Measurements from ENCODE around the gene CAPG.

CAPG gene

DNA sequence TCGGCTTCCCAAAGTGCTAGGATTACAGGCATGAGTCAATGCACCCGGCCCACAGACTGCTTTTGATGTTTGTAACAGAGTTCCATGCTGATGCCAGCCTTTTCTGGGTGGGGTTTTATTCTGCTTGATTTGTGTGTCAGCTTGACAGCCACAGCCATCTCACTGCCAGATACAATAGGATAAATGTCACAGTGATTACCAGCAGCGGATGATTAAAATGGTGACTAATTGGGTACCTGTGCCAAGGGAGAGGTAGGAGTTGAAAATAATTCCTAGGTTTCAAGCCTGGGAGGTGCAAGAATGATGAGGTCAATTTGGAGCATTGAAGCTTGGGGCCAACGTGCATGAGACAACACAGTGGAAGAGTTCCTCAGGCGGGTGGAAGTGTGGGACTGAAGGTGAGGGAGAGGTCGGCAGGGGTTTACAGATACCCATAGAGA lies 47.7 kb upstream of the CAPG start:
- H2AFZ ChIP-seq (ENCODE audit: low read length): no peak overlapping the region
- H3K9me3 ChIP-seq (ENCODE audit: insufficient read depth, low read depth, low read length): no peaks in the 10 kb centered on the region
- H3K36me3 ChIP-seq (ENCODE audit: insufficient read depth, low read length): no peaks in the 10 kb centered on the region
- no peaks in the 10 kb centered on the region for H3K79me2 ChIP-seq (ENCODE audit: insufficient read depth, low read length)
- no peaks in the 10 kb centered on the region for H3K9me2 ChIP-seq (replicated peaks; ENCODE audit: low read depth, low read length)
- no peaks in the 10 kb centered on the region for H3F3A ChIP-seq (ENCODE audit: low read depth)
- no peak overlapping the region for H3K4me3 ChIP-seq (ENCODE audit: low read length, poor library complexity, severe bottlenecking)
- no peaks in the 10 kb centered on the region for H4K20me1 ChIP-seq (ENCODE audit: insufficient read depth, low read length, poor library complexity, severe bottlenecking)
- H3K4me2 ChIP-seq (ENCODE audit: low read depth, low read length, poor library complexity, severe bottlenecking): no peak overlapping the region
- no peaks in the 10 kb centered on the region for H3K4me1 ChIP-seq (ENCODE audit: insufficient read depth, low read length, poor library complexity, severe bottlenecking)
- no peaks in the 10 kb centered on the region for H3K27me3 ChIP-seq (ENCODE audit: insufficient read depth, low read length, poor library complexity, severe bottlenecking)
- no peak for TF ChIP-seq EZH2phosphoT487 (IDR thresholded peaks at IDR 0.05; ENCODE audit: borderline replicate concordance)
- TF ChIP-seq, protein P1, sequence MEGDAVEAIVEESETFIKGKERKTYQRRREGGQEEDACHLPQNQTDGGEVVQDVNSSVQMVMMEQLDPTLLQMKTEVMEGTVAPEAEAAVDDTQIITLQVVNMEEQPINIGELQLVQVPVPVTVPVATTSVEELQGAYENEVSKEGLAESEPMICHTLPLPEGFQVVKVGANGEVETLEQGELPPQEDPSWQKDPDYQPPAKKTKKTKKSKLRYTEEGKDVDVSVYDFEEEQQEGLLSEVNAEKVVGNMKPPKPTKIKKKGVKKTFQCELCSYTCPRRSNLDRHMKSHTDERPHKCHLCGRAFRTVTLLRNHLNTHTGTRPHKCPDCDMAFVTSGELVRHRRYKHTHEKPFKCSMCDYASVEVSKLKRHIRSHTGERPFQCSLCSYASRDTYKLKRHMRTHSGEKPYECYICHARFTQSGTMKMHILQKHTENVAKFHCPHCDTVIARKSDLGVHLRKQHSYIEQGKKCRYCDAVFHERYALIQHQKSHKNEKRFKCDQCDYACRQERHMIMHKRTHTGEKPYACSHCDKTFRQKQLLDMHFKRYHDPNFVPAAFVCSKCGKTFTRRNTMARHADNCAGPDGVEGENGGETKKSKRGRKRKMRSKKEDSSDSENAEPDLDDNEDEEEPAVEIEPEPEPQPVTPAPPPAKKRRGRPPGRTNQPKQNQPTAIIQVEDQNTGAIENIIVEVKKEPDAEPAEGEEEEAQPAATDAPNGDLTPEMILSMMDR (conservative IDR thresholded peaks at IDR 0.05; ENCODE audit: low read length): no peak
- H3K9ac ChIP-seq (ENCODE audit: low read depth, low read length, poor library complexity, severe bottlenecking): no peak overlapping the region

DNA sequence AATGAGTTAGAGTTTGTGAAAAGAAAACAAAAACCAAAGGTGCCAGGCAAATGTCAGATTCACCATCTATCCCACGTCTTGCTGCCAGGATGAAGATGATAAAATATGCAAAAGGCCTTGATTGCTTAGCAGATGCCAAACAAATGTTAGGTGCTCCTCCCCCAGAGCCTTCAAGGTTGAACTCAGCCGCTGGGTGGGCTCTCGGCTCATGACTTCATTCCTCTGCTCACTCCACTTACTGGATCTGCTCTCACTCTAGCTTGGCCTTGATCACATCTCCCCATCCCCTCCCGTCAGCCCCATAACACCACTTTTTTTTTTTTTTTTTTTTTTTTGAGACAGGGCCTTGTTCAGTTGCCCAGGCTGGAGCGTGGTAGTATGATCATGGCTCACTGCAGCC lies 46.9 kb upstream of the CAPG start:
- Histone ChIP-seq H4K20me1 (ENCODE audit: insufficient read depth, low read length, poor library complexity, severe bottlenecking) (no peaks in the 10 kb centered on the region), H3K36me3 (ENCODE audit: insufficient read depth, low read length) (no peaks in the 10 kb centered on the region), H3K27me3 (ENCODE audit: insufficient read depth, low read length, poor library complexity, severe bottlenecking) (no peaks in the 10 kb centered on the region), H3K4me3 (ENCODE audit: low read length, poor library complexity, severe bottlenecking) (no peak overlapping the region), H3K4me1 (ENCODE audit: insufficient read depth, low read length, poor library complexity, severe bottlenecking) (no peaks in the 10 kb centered on the region), H2AFZ (ENCODE audit: low read length) (no peak overlapping the region), H3K4me2 (ENCODE audit: low read depth, low read length, poor library complexity, severe bottlenecking) (no peak overlapping the region), H3K79me2 (ENCODE audit: insufficient read depth, low read length) (no peaks in the 10 kb centered on the region), H3K9me2 (replicated peaks; ENCODE audit: low read depth, low read length) (no peaks in the 10 kb centered on the region), H3K9me3 (ENCODE audit: insufficient read depth, low read depth, low read length) (no peaks in the 10 kb centered on the region), H3F3A (ENCODE audit: low read depth) (no peaks in the 10 kb centered on the region), H3K9ac (ENCODE audit: low read depth, low read length, poor library complexity, severe bottlenecking) (no peak overlapping the region)
- TF ChIP-seq EZH2phosphoT487 (IDR thresholded peaks at IDR 0.05; ENCODE audit: borderline replicate concordance): no peak
- TF ChIP-seq, protein P1 (conservative IDR thresholded peaks at IDR 0.05; ENCODE audit: low read length): no peak

DNA sequence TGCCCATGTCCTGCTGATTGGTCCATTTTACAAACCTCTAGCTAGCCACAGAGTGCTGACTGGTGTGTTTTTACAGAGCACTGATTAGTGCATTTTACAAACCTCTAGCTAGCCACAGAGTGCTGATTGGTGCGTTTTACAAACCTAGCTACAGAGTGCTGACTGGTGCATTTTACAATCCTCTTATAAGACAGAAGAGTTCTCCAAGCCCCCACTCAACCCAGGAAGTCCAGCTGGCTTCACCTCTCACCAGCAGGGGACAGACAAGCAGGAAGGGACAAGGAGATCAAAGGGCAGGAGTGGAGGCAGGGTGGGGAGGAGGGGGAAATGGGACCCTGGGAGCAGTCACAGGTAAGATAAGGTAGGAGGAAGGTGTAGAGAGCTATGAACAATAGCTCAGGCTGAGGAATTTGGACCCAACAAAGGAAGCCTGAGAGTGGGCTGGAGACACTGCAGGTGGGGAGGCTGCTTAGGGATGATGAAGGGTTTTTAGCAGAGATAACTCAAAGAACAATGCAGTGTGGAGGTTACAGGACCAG lies 45.5 kb upstream of the CAPG start:
- no peaks in the 10 kb centered on the region for H3K9me3 ChIP-seq (ENCODE audit: insufficient read depth, low read depth, low read length)
- peak overlapping the region; percentile 24; the same call in 1 of the 2 replicates for H2AFZ ChIP-seq (ENCODE audit: low read length)
- H3K4me2 ChIP-seq (ENCODE audit: low read depth, low read length, poor library complexity, severe bottlenecking): no peak overlapping the region
- H3K27me3 ChIP-seq (ENCODE audit: insufficient read depth, low read length, poor library complexity, severe bottlenecking): no peaks in the 10 kb centered on the region
- no peak overlapping the region for H3K9ac ChIP-seq (ENCODE audit: low read depth, low read length, poor library complexity, severe bottlenecking)
- H3K4me1 ChIP-seq (ENCODE audit: insufficient read depth, low read length, poor library complexity, severe bottlenecking): no peaks in the 10 kb centered on the region
- H3F3A ChIP-seq (ENCODE audit: low read depth): no peaks in the 10 kb centered on the region
- no peaks in the 10 kb centered on the region for H3K9me2 ChIP-seq (replicated peaks; ENCODE audit: low read depth, low read length)
- H4K20me1 ChIP-seq (ENCODE audit: insufficient read depth, low read length, poor library complexity, severe bottlenecking): no peaks in the 10 kb centered on the region
- H3K79me2 ChIP-seq (ENCODE audit: insufficient read depth, low read length): no peaks in the 10 kb centered on the region
- TF ChIP-seq, protein P1 (conservative IDR thresholded peaks at IDR 0.05; ENCODE audit: low read length): peak; percentile 34; the same call in 1 of the 2 replicates
- TF ChIP-seq EZH2phosphoT487 (IDR thresholded peaks at IDR 0.05; ENCODE audit: borderline replicate concordance): no peak
- H3K4me3 ChIP-seq (ENCODE audit: low read length, poor library complexity, severe bottlenecking): no peak overlapping the region
- no peaks in the 10 kb centered on the region for H3K36me3 ChIP-seq (ENCODE audit: insufficient read depth, low read length)

Measured in Loucy (cell line).